Stimulated activated naive CD8-positive, alpha-beta T cell treated with anti-CD3 and anti-CD28 coated beads, Interleukin-15, amount 100 ng/mL, for 72 hours (primary cell): Measurements from ENCODE around the gene CCNY.
"Not testable (repeated sequence)": the region's sequence is repeated elsewhere in the genome, so short reads cannot be mapped to it uniquely, and the experiment has no call there.

Experiments used
- ATAC-seq: fragments of 150-1000 bp; cut with Tn5 transposase; 2 replicates; pipeline ENCODE4 v1.10.0; 2021; ENCODE audit warnings: mild to moderate bottlenecking, moderate library complexity
- DNase-seq, 2 donors: peaks; one replicate each; pipeline ENCODE4 v3.0.0; 2021 to 2022
- H3K27ac Mint-ChIP-seq, 2 donors: one replicate each; pipeline ENCODE4 v1.8.0; 2022; ENCODE audit warnings: mild to moderate bottlenecking in 2 of 2, mixed read lengths in 2 of 2, moderate library complexity in 2 of 2
- H3K27me3 Mint-ChIP-seq: one replicate; pipeline ENCODE4 v1.8.0; 2022; ENCODE audit warnings: mixed read lengths
- H3K4me1 Mint-ChIP-seq: one replicate; pipeline ENCODE4 v1.8.0; 2022; ENCODE audit warnings: mild to moderate bottlenecking, mixed read lengths
- H3K4me3 Mint-ChIP-seq, 2 donors: one replicate each; pipeline ENCODE4 v1.8.0; 2022; ENCODE audit warnings: mild to moderate bottlenecking in 2 of 2, mixed read lengths in 2 of 2, moderate library complexity in 1 of 2
- H3K9me3 Mint-ChIP-seq, 2 donors: one replicate each; pipeline ENCODE4 v1.8.0; 2022; ENCODE audit warnings: mixed read lengths in 2 of 2

CCNY gene

DNA sequence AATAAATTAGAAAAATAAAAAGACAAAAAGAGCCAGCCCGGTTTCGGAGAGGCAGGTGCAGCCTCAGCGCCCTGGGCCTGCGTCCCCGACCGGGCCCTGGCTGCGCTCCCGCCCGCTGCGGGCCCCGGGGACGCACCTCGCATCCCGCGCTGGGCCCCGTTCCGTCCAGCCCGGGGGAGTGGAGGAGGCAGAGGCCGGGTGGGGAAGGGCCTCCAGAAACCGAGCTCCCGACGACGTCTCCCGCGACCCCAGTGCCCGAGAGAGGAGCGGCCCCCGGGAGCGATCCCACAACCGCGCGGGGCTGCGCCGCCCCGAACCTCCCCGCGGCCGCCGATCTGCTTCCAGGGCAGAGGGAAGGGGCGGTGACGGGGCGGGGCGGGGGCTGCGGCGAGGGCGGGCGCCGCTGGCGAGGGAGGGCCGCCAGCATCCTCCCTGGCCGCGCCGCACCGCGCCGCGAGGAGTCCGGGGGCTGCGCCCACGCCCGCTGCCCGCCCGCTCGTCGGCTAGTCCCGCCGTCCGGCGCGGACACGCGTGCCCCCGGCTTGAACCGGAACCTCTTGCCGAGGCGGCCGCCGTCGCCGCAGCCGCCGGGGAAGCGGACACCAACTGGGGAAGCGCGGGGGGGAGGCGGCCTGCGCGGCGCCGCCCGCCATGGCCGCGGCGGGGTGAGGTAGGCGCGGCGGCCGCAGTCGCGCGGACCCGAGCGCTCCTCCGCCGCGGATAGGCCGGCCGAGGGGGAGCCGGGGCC, at the start of gene CCNY:
TSS of gene CCNY (plus strand) at position 426 of the 748 bp plus-strand sequence. CDS start 545 bp downstream, outside the sequence.
- DNase-seq (peak; percentile 60 to 69), ATAC-seq (peak; percentile 80)
- Mint-ChIP-seq H3K4me1 (peaks cover 75% of the 10 kb centered on the region), H3K27ac (peak within 1 kb of the TSS; percentile 98 to 99), H3K4me3 (peak within 1 kb of the TSS; percentile 96 to 97), H3K9me3 (no peaks in the 10 kb centered on the region), H3K27me3 (no peaks in the 10 kb centered on the region)

DNA sequence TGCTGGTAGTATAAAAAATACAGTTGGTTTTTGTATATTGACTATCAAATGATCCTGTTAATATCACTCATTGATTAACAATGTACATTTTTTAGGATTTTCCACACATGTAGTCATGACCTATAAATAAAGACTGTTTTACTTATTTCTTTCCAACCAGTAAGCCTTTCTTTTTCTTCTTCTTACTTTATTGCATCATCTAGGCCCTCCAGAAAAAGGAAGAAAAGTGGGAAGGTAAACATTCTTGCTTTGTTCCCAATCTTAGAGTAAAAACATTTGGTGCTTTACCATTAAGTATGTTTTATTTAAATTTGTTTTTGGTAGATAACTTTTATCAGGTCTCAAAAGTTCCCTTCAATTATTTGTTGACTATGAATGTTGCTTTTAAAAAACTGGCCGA, 47.1 kb upstream of the CCNY start:
- DNase-seq (no peak), ATAC-seq (no peak)
- no peak overlapping the region for H3K4me3 Mint-ChIP-seq
- H3K4me1 Mint-ChIP-seq, result no peaks in the 10 kb centered on the region
- H3K27me3 Mint-ChIP-seq, result no peaks in the 10 kb centered on the region
- no peak overlapping the region for H3K27ac Mint-ChIP-seq
- H3K9me3 Mint-ChIP-seq, result no peaks in the 10 kb centered on the region

- no peak for ATAC-seq
- no peak overlapping the region for H3K4me3 Mint-ChIP-seq
- H3K27me3 Mint-ChIP-seq, result peaks cover 24% of the 10 kb centered on the region
- no peaks in the 10 kb centered on the region for H3K9me3 Mint-ChIP-seq
- no peak for DNase-seq
- no peaks in the 10 kb centered on the region for H3K4me1 Mint-ChIP-seq
- H3K27ac Mint-ChIP-seq, result no peak overlapping the region
These were observed 41.8 kb upstream of the CCNY start for GRCh38 chr10:35294506-35294905.

GRCh38 chr10:35299016-35299415, 37.3 kb upstream of the CCNY start:
- Mint-ChIP-seq H3K27ac (no peak overlapping the region), H3K4me3 (no peak overlapping the region), H3K27me3 (peaks cover 39% of the 10 kb centered on the region)

DNA sequence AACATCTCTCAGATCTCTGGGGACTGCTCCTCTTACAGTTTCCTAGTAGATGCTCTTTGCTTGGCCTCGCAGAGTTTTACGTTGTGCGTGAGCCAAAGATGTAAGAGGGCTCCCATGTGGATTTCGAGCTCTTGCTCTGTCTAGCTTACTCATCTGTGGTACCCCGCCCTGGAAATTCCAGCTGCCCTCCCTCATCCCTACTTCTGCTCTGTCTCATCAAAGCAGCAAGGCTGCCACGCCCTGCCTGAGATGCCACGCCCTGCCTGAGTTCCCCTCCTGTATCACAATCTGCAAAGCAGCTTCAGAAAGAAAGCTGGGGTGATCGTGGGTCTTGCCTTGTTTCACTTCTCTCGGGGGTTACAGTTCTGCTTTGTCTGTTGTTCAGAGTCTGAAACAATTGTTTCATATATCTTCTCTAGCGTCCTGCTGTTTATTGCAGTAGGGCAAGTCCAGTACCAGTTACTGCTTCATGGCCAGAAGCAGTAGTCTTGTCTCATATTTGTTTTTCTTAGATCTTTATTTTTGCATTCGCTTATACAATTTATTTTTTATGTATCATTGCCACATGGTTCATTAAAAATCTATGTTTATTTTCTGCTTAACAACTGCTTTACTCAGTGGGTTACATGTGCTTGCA, 36.1 kb upstream of the CCNY start:
- Mint-ChIP-seq H3K9me3 (no peaks in the 10 kb centered on the region), H3K27ac (no peak overlapping the region), H3K27me3 (peaks cover 39% of the 10 kb centered on the region), H3K4me1 (no peaks in the 10 kb centered on the region), H3K4me3 (no peak overlapping the region)
- DNase-seq (no peak), ATAC-seq (no peak)

More at GRCh38 chr10:35299016-35299415, 37.3 kb upstream of the CCNY start:
- Mint-ChIP-seq H3K9me3 (no peaks in the 10 kb centered on the region), H3K4me1 (no peaks in the 10 kb centered on the region)
- DNase-seq (no peak), ATAC-seq (no peak)

- Mint-ChIP-seq H3K4me1 (no peaks in the 10 kb centered on the region), H3K27ac (no peak overlapping the region), H3K4me3 (no peak overlapping the region), H3K27me3 (peaks cover 45% of the 10 kb centered on the region), H3K9me3 (no peaks in the 10 kb centered on the region)
- DNase-seq (no peak), ATAC-seq (peak; percentile 48)
These were observed 31.7 kb upstream of the CCNY start for GRCh38 chr10:35304649-35305048.

- H3K9me3 Mint-ChIP-seq, result no peaks in the 10 kb centered on the region
- H3K4me3 Mint-ChIP-seq, result no peak overlapping the region
- peaks cover 37% of the 10 kb centered on the region for H3K27me3 Mint-ChIP-seq
- peak overlapping the region in 1 of 2 donors; percentile 16 for H3K27ac Mint-ChIP-seq
- ATAC-seq (no peak), DNase-seq (no peak)
- H3K4me1 Mint-ChIP-seq, result no peaks in the 10 kb centered on the region
These were observed 29.5 kb upstream of the CCNY start for GRCh38 chr10:35306852-35307251.

DNA sequence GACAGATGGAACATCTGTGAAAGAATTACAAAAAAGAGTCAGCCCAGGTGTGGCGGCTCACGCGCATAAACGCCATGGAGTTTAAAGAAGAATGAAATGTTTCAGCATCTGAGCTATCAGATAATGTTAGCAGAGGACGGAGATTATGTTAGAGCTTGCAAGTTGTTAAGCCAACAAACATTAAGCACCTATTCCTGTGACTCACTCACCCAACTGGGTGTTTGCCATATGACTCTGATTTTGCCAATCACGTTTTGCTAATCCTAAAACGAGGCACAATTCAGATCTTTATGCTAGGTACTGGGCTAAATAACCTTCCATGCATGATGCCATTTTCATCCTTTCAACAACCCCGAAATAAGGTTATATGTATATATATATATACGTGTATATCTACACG, 29.0 kb upstream of the CCNY start:
- Mint-ChIP-seq H3K27me3 (peaks cover 37% of the 10 kb centered on the region), H3K9me3 (no peaks in the 10 kb centered on the region), H3K4me3 (no peak overlapping the region), H3K4me1 (no peaks in the 10 kb centered on the region), H3K27ac (no peak overlapping the region)
- ATAC-seq, result no peak
- no peak for DNase-seq

- Mint-ChIP-seq H3K27ac (no peak overlapping the region), H3K4me3 (no peak overlapping the region), H3K4me1 (no peaks in the 10 kb centered on the region), H3K9me3 (peaks cover 9 to 12% of the 10 kb centered on the region in 2 donors), H3K27me3 (peaks cover 34% of the 10 kb centered on the region)
- ATAC-seq (no peak), DNase-seq (no peak)
These were observed 27.5 kb upstream of the CCNY start for GRCh38 chr10:35308809-35309208.

GRCh38 chr10:35314142-35314541, 22.2 kb upstream of the CCNY start:
- DNase-seq, H3K4me1 Mint-ChIP-seq: not testable (repeated sequence)

GRCh38 chr10:35315235-35315634, 21.1 kb upstream of the CCNY start:
- H3K27me3 Mint-ChIP-seq, H3K4me3 Mint-ChIP-seq, DNase-seq, H3K27ac Mint-ChIP-seq, ATAC-seq, H3K4me1 Mint-ChIP-seq: not testable (repeated sequence)
- H3K9me3 Mint-ChIP-seq, result peaks cover 24 to 30% of the 10 kb centered on the region in 2 donors

More at GRCh38 chr10:35314142-35314541, 22.2 kb upstream of the CCNY start:
- not testable (repeated sequence) for H3K27me3 Mint-ChIP-seq, ATAC-seq, H3K4me3 Mint-ChIP-seq, H3K27ac Mint-ChIP-seq
- H3K9me3 Mint-ChIP-seq, result peaks cover 24 to 30% of the 10 kb centered on the region in 2 donors

GRCh38 chr10:35316218-35316967, 19.9 kb upstream of the CCNY start:
- Mint-ChIP-seq H3K4me3 (no peak overlapping the region), H3K4me1 (no peaks in the 10 kb centered on the region)
- no peak for ATAC-seq

DNA sequence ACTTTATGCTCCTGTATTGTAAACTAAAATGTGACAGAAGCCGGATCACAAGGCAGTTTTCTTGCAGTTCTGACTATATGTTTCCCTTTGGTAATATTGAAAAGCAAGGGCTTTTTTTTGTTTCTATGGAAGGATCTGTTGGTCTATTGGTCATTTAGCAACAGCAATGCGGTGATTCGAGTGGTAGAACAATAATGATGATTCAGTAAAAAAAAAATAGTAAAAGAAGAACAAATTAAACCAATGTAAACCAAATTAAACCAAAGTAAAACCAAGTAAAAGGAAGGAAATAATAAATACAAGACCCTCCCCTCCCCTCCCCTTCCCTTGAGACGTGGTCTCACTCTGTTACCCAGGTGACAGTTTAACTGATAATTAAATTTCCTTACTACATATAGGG, 17.8 kb upstream of the CCNY start:
- no peak overlapping the region for H3K27ac Mint-ChIP-seq
- H3K4me1 Mint-ChIP-seq, result no peaks in the 10 kb centered on the region
- DNase-seq (no peak), ATAC-seq (no peak)
- no peaks in the 10 kb centered on the region for H3K27me3 Mint-ChIP-seq
- peaks cover 16 to 25% of the 10 kb centered on the region in 2 donors for H3K9me3 Mint-ChIP-seq
- H3K4me3 Mint-ChIP-seq, result no peak overlapping the region

More at GRCh38 chr10:35316218-35316967, 19.9 kb upstream of the CCNY start:
- no peak overlapping the region for H3K27ac Mint-ChIP-seq
- peaks cover 24 to 30% of the 10 kb centered on the region in 2 donors for H3K9me3 Mint-ChIP-seq
- no peaks in the 10 kb centered on the region for H3K27me3 Mint-ChIP-seq
- DNase-seq, result no peak

DNA sequence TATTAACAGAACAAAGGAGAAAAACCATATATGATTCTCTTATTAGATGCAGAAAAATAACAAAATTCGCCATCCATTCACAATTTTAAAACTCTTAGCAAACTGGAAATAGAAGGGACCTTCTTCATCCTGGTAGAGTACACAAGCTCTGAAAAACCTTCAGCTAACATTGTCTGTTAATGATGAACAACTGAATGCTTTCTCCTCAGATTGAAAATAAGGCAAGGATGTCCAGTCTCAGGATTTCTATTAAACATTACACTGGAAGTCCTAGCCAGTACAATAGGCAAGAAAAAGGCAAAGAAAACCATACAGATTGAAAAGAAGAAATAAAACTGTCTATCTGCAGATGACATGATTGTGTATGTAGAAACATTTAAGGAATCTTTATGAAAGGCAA, 16.0 kb upstream of the CCNY start:
- Mint-ChIP-seq H3K27ac (peak overlapping the region in 1 of 2 donors; percentile 61), H3K4me3 (no peak overlapping the region), H3K27me3 (no peaks in the 10 kb centered on the region), H3K4me1 (no peaks in the 10 kb centered on the region), H3K9me3 (peaks cover 7 to 12% of the 10 kb centered on the region in 2 donors)
- no peak for DNase-seq
- no peak for ATAC-seq

GRCh38 chr10:35322636-35323035, 13.7 kb upstream of the CCNY start:
- ATAC-seq, result no peak
- H3K27ac Mint-ChIP-seq, result no peak overlapping the region

DNA sequence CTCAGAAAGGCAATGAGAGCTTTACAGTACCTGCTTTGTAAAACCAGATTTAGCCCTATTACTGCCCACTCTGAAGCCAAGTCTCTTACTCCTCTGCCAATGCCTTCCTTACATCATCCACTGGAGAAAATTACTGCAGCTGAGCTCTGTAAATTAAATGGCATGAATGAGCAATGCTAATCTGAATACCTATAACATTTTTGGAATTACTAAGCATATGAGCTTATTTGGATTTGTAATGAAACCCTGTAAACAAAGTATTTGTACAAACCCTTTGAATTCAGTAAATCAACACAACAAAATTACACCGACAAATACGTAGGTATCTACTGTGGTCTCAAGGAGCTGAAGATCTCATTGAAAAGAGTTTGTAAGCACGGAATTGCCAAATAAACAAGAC, 12.1 kb upstream of the CCNY start:
- peaks cover 16% of the 10 kb centered on the region for H3K4me1 Mint-ChIP-seq
- DNase-seq, result no peak
- H3K27me3 Mint-ChIP-seq, result no peaks in the 10 kb centered on the region
- ATAC-seq, result no peak
- no peak overlapping the region for H3K4me3 Mint-ChIP-seq
- peaks cover 0 to 7% of the 10 kb centered on the region in 2 donors for H3K9me3 Mint-ChIP-seq
- no peak overlapping the region for H3K27ac Mint-ChIP-seq

More at GRCh38 chr10:35322636-35323035, 13.7 kb upstream of the CCNY start:
- no peak for DNase-seq
- no peak overlapping the region for H3K4me3 Mint-ChIP-seq
- no peaks in the 10 kb centered on the region for H3K27me3 Mint-ChIP-seq
- H3K9me3 Mint-ChIP-seq, result peaks cover 0 to 7% of the 10 kb centered on the region in 2 donors
- H3K4me1 Mint-ChIP-seq, result peaks cover 2% of the 10 kb centered on the region
